Gastrocnemius medialis (tissue), 4 donors: Measurements from ENCODE around the gene C7orf25. TPM values are rescaled to one million over a fixed set of nuclear protein-coding genes. Genes with fewer than 3 reads are reported as not detected.

Experiments used
- ATAC-seq, 2 donors: fragments of 150-250 bp; one replicate each; pipeline ENCODE4 v1.9.1; 2016
- DNase-seq, 2 donors: peaks; one replicate each; pipeline ENCODE4 v3.0.0-alpha.2; 2019
- H3K27ac ChIP-seq, 4 donors: fragments of 200-600 bp; sonication (generic); 1 replicate in 1 of 4; 2 replicates in 3 of 4; pipeline ENCODE4 v1.5.1; 2016 to 2018; ENCODE audit warnings: mild to moderate bottlenecking in 2 of 4, moderate library complexity in 1 of 4
- H3K27me3 ChIP-seq, 3 donors: fragments of 200-600 bp; sonication (generic) in 2 of 3; 1 replicate in 1 of 3; 2 replicates in 2 of 3; pipeline versions ENCODE4 v1.5.1 to v1.6.0; 2016 to 2019; ENCODE audit warnings: mild to moderate bottlenecking in 1 of 3, moderate library complexity in 1 of 3
- H3K36me3 ChIP-seq, 2 donors: fragments of 200-600 bp; sonication (generic) in 1 of 2; one replicate each; pipeline ENCODE4 v1.5.1; 2017 to 2018
- H3K4me1 ChIP-seq, 2 donors: fragments of 200-600 bp; sonication (generic) in 1 of 2; one replicate each; pipeline ENCODE4 v1.5.1; 2016 to 2017; ENCODE audit warnings: mild to moderate bottlenecking in 2 of 2
- H3K4me3 ChIP-seq, 4 donors: fragments of 200-600 bp; sonication (generic) in 3 of 4; 1 replicate in 1 of 4; 2 replicates in 3 of 4; pipeline ENCODE4 v1.5.1; 2016 to 2019; ENCODE audit warnings: mild to moderate bottlenecking in 2 of 4
- H3K9me3 ChIP-seq, 3 donors: fragments of 200-600 bp; sonication (generic) in 2 of 3; 1 replicate in 1 of 3; 2 replicates in 2 of 3; pipeline ENCODE4 v1.5.1; 2016 to 2019
- CTCF ChIP-seq, 5 experiments: fragments of 450-650 bp in 3 of 5; fragments of 200-600 bp in 2 of 5; sonication (generic) in 2 of 5; IDR thresholded peaks in 4 of 5; conservative IDR thresholded peaks in 1 of 5; 1 replicate in 4 of 5; 2 replicates in 1 of 5; pipeline ENCODE4 v1.5.1; 2016 to 2019; ENCODE audit warnings: antibody characterized with exemption in 5 of 5, mild to moderate bottlenecking in 3 of 5, moderate library complexity in 3 of 5
- POLR2A ChIP-seq, 2 donors: fragments of 450-650 bp; IDR thresholded peaks; one replicate each; pipeline ENCODE4 v1.6.1; 2017; ENCODE audit warnings: antibody characterized with exemption in 2 of 2, mild to moderate bottlenecking in 2 of 2, moderate library complexity in 2 of 2
- in situ Hi-C, 4 donors: fragments of 200-750 bp; cut with MboI; loops; one replicate each; pipeline versions ENCODE4 v1.15.0 to v1.8.0; 2017; ENCODE audit warnings: low sequenced_read_pairs in 4 of 4
- intact Hi-C: fragments of 100-400 bp; cut with DNase I; formaldehyde crosslinking; loops from one replicate; pipeline ENCODE4 v1.15.1; 2023; ENCODE audit warnings: low total_unique reads
- total RNA-seq, 4 donors: library from RNA; depleted of rRNA; stranded (reverse); fragments of >200 nt; gene quantifications; one replicate each; pipeline versions ENCODE4 v1.1.0 to v1.2.3, GENCODE V29; 2016

Gene C7orf25
- total RNA-seq, 4 donors from 2014 or later = 4.6 to 13.5 (median 8.0) TPM

GRCh38 chr7:42946627-42946950 lies 34.7 kb upstream of the C7orf25 start:
- in situ Hi-C loops = loop anchor here in 2 of 4 donors (25.0 kb wide), 3 partner anchors 516 to 891 kb away; no protein-coding TSS in a partner anchor
- Histone ChIP-seq H3K27me3 (no peaks in the 10 kb centered on the region), H3K27ac (no peak overlapping the region), H3K4me1 (no peaks in the 10 kb centered on the region), H3K4me3 (no peak overlapping the region), H3K9me3 (no peaks in the 10 kb centered on the region), H3K36me3 (no peaks in the 10 kb centered on the region)
- DNase-seq (no peak), ATAC-seq (no peak)
- intact Hi-C loops = no loop called here
- TF ChIP-seq CTCF (IDR thresholded peaks at IDR 0.05 in 4 of 5, conservative IDR thresholded peaks at IDR 0.05 in 1 of 5) (no peak), POLR2A (IDR thresholded peaks at IDR 0.05) (no peak)

GRCh38 chr7:42945821-42946626 lies 34.2 kb upstream of the C7orf25 start:
- TF ChIP-seq CTCF (IDR thresholded peaks at IDR 0.05 in 4 of 5, conservative IDR thresholded peaks at IDR 0.05 in 1 of 5) = no peak
- no peak for TF ChIP-seq POLR2A (IDR thresholded peaks at IDR 0.05)
- no peak for ATAC-seq
- Histone ChIP-seq H3K36me3 (no peaks in the 10 kb centered on the region), H3K27ac (no peak overlapping the region), H3K27me3 (no peaks in the 10 kb centered on the region), H3K4me1 (no peaks in the 10 kb centered on the region), H3K4me3 (no peak overlapping the region), H3K9me3 (no peaks in the 10 kb centered on the region)
- intact Hi-C loops = no loop called here
- DNase-seq = no peak
- in situ Hi-C loops = loop anchor here in 2 of 4 donors (25.0 kb wide), 3 partner anchors 516 to 891 kb away; no protein-coding TSS in a partner anchor

GRCh38 chr7:42940985-42941847 lies 29.3 kb upstream of the C7orf25 start:
- Histone ChIP-seq H3K9me3 (no peaks in the 10 kb centered on the region), H3K27ac (no peak overlapping the region), H3K4me3 (no peak overlapping the region), H3K27me3 (no peaks in the 10 kb centered on the region), H3K4me1 (no peaks in the 10 kb centered on the region), H3K36me3 (peaks cover 0 to 35% of the 10 kb centered on the region in 2 donors)
- no peak for TF ChIP-seq POLR2A (IDR thresholded peaks at IDR 0.05)
- peak; percentile 36 to 80 (median 61) for TF ChIP-seq CTCF (IDR thresholded peaks at IDR 0.05 in 4 of 5, conservative IDR thresholded peaks at IDR 0.05 in 1 of 5)
- peak; percentile 28 to 55 for DNase-seq
- in situ Hi-C loops = loop anchor here in 2 of 4 donors (25.0 kb wide), 3 partner anchors 521 to 896 kb away; no protein-coding TSS in a partner anchor
- intact Hi-C loops = no loop called here
- ATAC-seq = peak in 1 of 2 donors; percentile 72

GRCh38 chr7:42939457-42940240 lies 27.8 kb upstream of the C7orf25 start:
- Histone ChIP-seq H3K4me3 (no peak overlapping the region), H3K4me1 (no peaks in the 10 kb centered on the region), H3K36me3 (peaks cover 0 to 50% of the 10 kb centered on the region in 2 donors), H3K9me3 (no peaks in the 10 kb centered on the region), H3K27ac (no peak overlapping the region), H3K27me3 (no peaks in the 10 kb centered on the region)
- intact Hi-C loops = loop anchor here (10.0 kb wide), 2 partner anchors 645 to 785 kb away; partner anchors contain the start of genes COA1 and STK17A
- ATAC-seq (no peak), DNase-seq (no peak)
- in situ Hi-C loops = loop anchor here in 2 of 4 donors (25.0 kb wide), 3 partner anchors 523 to 898 kb away; no protein-coding TSS in a partner anchor
- TF ChIP-seq CTCF (IDR thresholded peaks at IDR 0.05 in 4 of 5, conservative IDR thresholded peaks at IDR 0.05 in 1 of 5) = no peak
- no peak for TF ChIP-seq POLR2A (IDR thresholded peaks at IDR 0.05)
